Liver (tissue), 3 donors: Measurements from ENCODE around the gene DCPS.

Source experiments
- ATF3 ChIP-seq: IDR thresholded peaks from 2 replicates; pipeline ENCODE4 v1.6.1; 2016; ENCODE audit warnings: antibody characterized with exemption
- CTCF ChIP-seq: fragments of 150-350 bp; IDR thresholded peaks from 2 replicates; pipeline ENCODE4 v1.5.1; 2017; ENCODE audit warnings: improper control_type of control experiment, low read depth, low read length; ENCODE audit not compliant: missing input control
- EGR1 ChIP-seq, 2 donors: IDR thresholded peaks; 2 replicates each; pipeline ENCODE4 v1.6.1; 2016 to 2018; ENCODE audit warnings: antibody characterized with exemption in 2 of 2, low read depth in 2 of 2
- GABPA ChIP-seq, 2 donors: IDR thresholded peaks in 1 of 2; conservative IDR thresholded peaks in 1 of 2; 2 replicates each; pipeline ENCODE4 v1.6.1; 2016; ENCODE audit warnings: antibody characterized with exemption in 2 of 2, mild to moderate bottlenecking in 1 of 2, moderate library complexity in 1 of 2
- RAD21 ChIP-seq, 2 donors: IDR thresholded peaks; 2 replicates each; pipeline ENCODE4 v1.6.1; 2016; ENCODE audit warnings: antibody characterized with exemption in 2 of 2, mild to moderate bottlenecking in 2 of 2
- REST ChIP-seq: IDR thresholded peaks from 2 replicates; pipeline ENCODE4 v1.6.1; 2016; ENCODE audit warnings: antibody characterized with exemption, mild to moderate bottlenecking
- SP1 ChIP-seq: IDR thresholded peaks from 2 replicates; pipeline ENCODE4 v1.6.1; 2018; ENCODE audit warnings: antibody characterized with exemption, mild to moderate bottlenecking
- YY1 ChIP-seq: IDR thresholded peaks from 2 replicates; pipeline ENCODE4 v1.6.1; 2016; ENCODE audit warnings: antibody characterized with exemption, mild to moderate bottlenecking
- ZBTB33 ChIP-seq: IDR thresholded peaks from 2 replicates; pipeline ENCODE4 v1.6.1; 2016; ENCODE audit warnings: antibody characterized with exemption
- donor health status: healthy.
- donor health status: healthy.

- TF ChIP-seq REST (no peak), CTCF (no peak), GABPA (IDR thresholded peaks at IDR 0.05 in 1 of 2, conservative IDR thresholded peaks at IDR 0.05 in 1 of 2) (no peak), RAD21 (IDR thresholded peaks at IDR 0.05) (no peak), SP1 (no peak), ZBTB33 (no peak), EGR1 (IDR thresholded peaks at IDR 0.05; ENCODE audit: low read depth in 2 of 2) (no peak), ATF3 (no peak), YY1 (no peak)
Measured at GRCh38 chr11:126281666-126282175, 22.1 kb upstream of the DCPS start.
